Erythroblast (primary cell): ENCODE data around the gene GPR156.

Source experiments
- GATA1 ChIP-seq: IDR thresholded peaks from 2 replicates; pipeline ENCODE4 v1.6.1; 2011; ENCODE audit warnings: low read depth, mild to moderate bottlenecking, control low read depth, low read length, moderate library complexity
- POLR2A ChIP-seq: IDR thresholded peaks from 2 replicates; pipeline ENCODE4 v1.6.1; 2011; ENCODE audit warnings: mild to moderate bottlenecking, low read length

DNA sequence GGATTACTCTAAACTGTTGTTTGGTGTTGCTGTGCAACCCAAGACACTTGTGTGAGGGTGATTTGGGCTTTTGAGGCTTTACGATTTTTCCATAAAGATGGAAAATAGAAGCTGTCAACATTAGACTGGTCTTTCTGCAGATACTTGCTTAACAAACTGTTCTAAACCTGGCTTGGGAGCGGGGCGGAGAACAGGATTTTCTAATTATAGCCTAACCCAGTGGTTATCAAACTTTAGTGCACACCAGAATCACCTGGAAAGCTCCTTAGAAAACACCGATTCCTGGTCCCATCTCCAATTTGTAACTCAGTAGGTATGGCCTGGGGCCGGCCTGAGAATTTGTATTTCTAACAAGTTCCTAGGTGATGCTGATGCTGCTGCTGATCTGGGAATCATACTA, 19.0 kb downstream of the GPR156 start:
- TF ChIP-seq POLR2A (no peak), GATA1 (no peak)
